Smooth muscle cell (in vitro differentiated cells): ENCODE measurements around the gene SLCO6A1. TPM values are rescaled to one million over a fixed set of nuclear protein-coding genes. Genes with fewer than 3 reads are reported as not detected.
"Not testable (repeated sequence)": the region's sequence is repeated elsewhere in the genome, so short reads cannot be mapped to it uniquely, and the experiment has no call there.

Source experiments
- DNase-seq: peaks from one replicate; lab custom pipeline; 2025; ENCODE audit not compliant: unreplicated experiment; lab: John Stamatoyannopoulos, UW
- H2AFZ ChIP-seq: fragments of 200-600 bp; sonication (generic); 2 replicates; pipeline ENCODE4 v1.6.0; 2016; ENCODE audit warnings: antibody characterized with exemption, low read depth, mild to moderate bottlenecking
- H3F3A ChIP-seq: fragments of 200-600 bp; sonication (generic); 2 replicates; pipeline ENCODE4 v1.6.0; 2017; ENCODE audit warnings: antibody characterized with exemption, low read depth
- H3K27ac ChIP-seq: fragments of 200-600 bp; sonication (generic); 2 replicates; pipeline ENCODE4 v1.5.1; 2016; ENCODE audit warnings: low read depth, mild to moderate bottlenecking
- H3K27me3 ChIP-seq: fragments of 200-600 bp; sonication (generic); 2 replicates; pipeline ENCODE4 v1.6.1; 2016; ENCODE audit warnings: low read depth, mild to moderate bottlenecking
- H3K36me3 ChIP-seq: fragments of 200-600 bp; sonication (generic); 2 replicates; pipeline ENCODE4 v1.5.1; 2016; ENCODE audit warnings: low read depth
- H3K4me1 ChIP-seq: fragments of 200-600 bp; sonication (generic); 2 replicates; pipeline ENCODE4 v1.5.1; 2016; ENCODE audit warnings: low read depth
- H3K4me2 ChIP-seq: fragments of 200-600 bp; sonication (generic); 2 replicates; pipeline ENCODE4 v1.6.0; 2016; ENCODE audit warnings: mild to moderate bottlenecking
- H3K4me3 ChIP-seq: fragments of 200-600 bp; sonication (generic); 2 replicates; pipeline ENCODE4 v1.5.1; 2016; ENCODE audit warnings: mild to moderate bottlenecking
- H3K79me2 ChIP-seq: fragments of 200-600 bp; sonication (generic); 2 replicates; pipeline ENCODE4 v1.6.0; 2016; ENCODE audit warnings: low read depth, mild to moderate bottlenecking
- H3K9ac ChIP-seq: fragments of 200-600 bp; sonication (generic); 2 replicates; pipeline ENCODE4 v1.6.0; 2016; ENCODE audit warnings: low read depth
- H3K9me3 ChIP-seq: fragments of 200-600 bp; sonication (generic); replicated peaks from 2 replicates; pipeline ENCODE4 v1.5.1; 2016; ENCODE audit warnings: low read depth
- H4K20me1 ChIP-seq: fragments of 200-600 bp; sonication (generic); 2 replicates; pipeline ENCODE4 v1.6.0; 2016; ENCODE audit warnings: low read depth
- WGBS: methylation state at CpG from one replicate; pipeline ENCODE4 v1.1.7; 2016; ENCODE audit warnings: low lambda C conversion rate; 5-methylcytosine and 5-hydroxymethylcytosine counted together
- polyA plus RNA-seq: library from polyadenylated mRNA; unstranded; fragments of >200 nt; fragmentation: Nextera tagmentation; extraction: Ambion mirVana; gene quantifications from 2 replicates; pipeline ENCODE4 v1.2.1, GENCODE V29; 2016
- total RNA-seq: library from RNA; depleted of rRNA; stranded (reverse); fragments of >200 nt; gene quantifications from 2 replicates; pipeline ENCODE4 v1.2.3, GENCODE V29; 2014
- TF ChIP-seq, protein P1 (sequence below): fragments of 200-600 bp; sonication (generic); IDR thresholded peaks from 2 replicates; pipeline ENCODE4 v1.5.1; 2017; ENCODE audit warnings: borderline replicate concordance, mild to moderate bottlenecking, antibody characterized with exemption; ENCODE audit not compliant: insufficient read depth, poor library complexity, severe bottlenecking

The SLCO6A1 gene
- total and polyA plus RNA-seq, 2 experiments from 2014 or later, result 0.31 to 0.70 TPM

DNA sequence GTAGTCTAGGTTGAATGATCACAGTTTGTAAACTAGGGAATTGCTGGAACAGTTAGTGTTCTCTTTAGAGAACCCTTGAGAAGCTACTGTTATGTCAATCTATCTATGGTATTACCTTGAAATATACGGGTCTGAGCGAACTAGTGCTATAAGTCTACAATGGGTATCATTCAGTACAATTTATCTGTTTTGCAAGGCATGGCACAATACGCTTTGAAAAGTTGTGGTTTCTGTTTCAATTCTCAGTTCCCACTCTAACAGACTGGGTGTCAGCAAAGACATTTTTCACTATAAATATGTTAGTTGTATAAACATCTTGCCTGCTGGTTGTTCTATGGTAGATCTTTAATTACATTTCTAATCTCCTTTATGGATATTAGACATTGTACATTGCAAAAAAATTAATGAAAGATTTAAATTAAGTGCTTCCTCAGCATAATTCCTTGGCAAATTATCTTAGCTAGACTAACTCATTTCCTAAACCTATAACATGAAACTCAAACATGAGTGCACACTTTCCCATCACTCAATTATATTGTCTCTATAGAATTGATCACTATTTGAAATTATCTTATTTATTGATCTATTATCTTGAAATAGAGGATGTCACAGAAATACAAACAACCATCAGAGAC, 24.9 kb upstream of the SLCO6A1 start:
- Histone ChIP-seq H2AFZ (no peak overlapping the region), H3K27me3 (no peaks in the 10 kb centered on the region), H3K4me2 (no peak overlapping the region), H3K79me2 (no peaks in the 10 kb centered on the region), H3K27ac (no peak overlapping the region), H4K20me1 (no peaks in the 10 kb centered on the region), H3F3A (no peaks in the 10 kb centered on the region), H3K9ac (no peak overlapping the region), H3K4me1 (no peaks in the 10 kb centered on the region), H3K36me3 (no peaks in the 10 kb centered on the region), H3K9me3 (no peaks in the 10 kb centered on the region), H3K4me3 (no peak overlapping the region)
- TF ChIP-seq, protein P1, sequence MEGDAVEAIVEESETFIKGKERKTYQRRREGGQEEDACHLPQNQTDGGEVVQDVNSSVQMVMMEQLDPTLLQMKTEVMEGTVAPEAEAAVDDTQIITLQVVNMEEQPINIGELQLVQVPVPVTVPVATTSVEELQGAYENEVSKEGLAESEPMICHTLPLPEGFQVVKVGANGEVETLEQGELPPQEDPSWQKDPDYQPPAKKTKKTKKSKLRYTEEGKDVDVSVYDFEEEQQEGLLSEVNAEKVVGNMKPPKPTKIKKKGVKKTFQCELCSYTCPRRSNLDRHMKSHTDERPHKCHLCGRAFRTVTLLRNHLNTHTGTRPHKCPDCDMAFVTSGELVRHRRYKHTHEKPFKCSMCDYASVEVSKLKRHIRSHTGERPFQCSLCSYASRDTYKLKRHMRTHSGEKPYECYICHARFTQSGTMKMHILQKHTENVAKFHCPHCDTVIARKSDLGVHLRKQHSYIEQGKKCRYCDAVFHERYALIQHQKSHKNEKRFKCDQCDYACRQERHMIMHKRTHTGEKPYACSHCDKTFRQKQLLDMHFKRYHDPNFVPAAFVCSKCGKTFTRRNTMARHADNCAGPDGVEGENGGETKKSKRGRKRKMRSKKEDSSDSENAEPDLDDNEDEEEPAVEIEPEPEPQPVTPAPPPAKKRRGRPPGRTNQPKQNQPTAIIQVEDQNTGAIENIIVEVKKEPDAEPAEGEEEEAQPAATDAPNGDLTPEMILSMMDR, result no peak
- DNase-seq, result no peak
- WGBS, result 79% methylated on average over 3 of the region's 3 CpGs

DNA sequence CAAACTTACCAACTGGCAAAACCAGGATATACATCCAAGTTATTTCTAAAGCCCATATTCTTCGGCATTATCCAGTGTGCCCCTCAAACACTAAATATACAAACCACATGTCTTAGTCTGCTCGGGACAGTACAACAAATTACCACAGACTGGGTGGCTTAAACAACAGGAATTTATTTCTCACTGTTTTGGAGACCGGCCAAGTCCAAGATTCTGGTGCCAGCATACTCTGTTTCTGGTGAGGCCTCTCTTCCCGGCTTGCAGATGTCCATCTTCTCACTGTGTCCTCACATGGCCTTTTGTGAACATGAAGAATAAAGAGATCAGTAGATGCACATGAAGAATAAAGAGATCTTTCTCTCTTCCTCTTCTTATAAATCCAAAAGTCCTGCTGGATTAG, 12.9 kb upstream of the SLCO6A1 start:
- no peaks in the 10 kb centered on the region for H3K9me3 ChIP-seq
- no peak for DNase-seq
- H3K4me2 ChIP-seq, result no peak overlapping the region
- no peaks in the 10 kb centered on the region for H3F3A ChIP-seq
- no peak overlapping the region for H3K4me3 ChIP-seq
- no peak overlapping the region for H3K9ac ChIP-seq
- no peaks in the 10 kb centered on the region for H4K20me1 ChIP-seq
- H2AFZ ChIP-seq, result no peak overlapping the region
- H3K27me3 ChIP-seq, result no peaks in the 10 kb centered on the region
- WGBS, result 46% methylated on average over 4 of the region's 4 CpGs
- no peaks in the 10 kb centered on the region for H3K4me1 ChIP-seq
- H3K27ac ChIP-seq, result no peak overlapping the region
- no peaks in the 10 kb centered on the region for H3K79me2 ChIP-seq
- no peaks in the 10 kb centered on the region for H3K36me3 ChIP-seq
- TF ChIP-seq, protein P1, result no peak

DNA sequence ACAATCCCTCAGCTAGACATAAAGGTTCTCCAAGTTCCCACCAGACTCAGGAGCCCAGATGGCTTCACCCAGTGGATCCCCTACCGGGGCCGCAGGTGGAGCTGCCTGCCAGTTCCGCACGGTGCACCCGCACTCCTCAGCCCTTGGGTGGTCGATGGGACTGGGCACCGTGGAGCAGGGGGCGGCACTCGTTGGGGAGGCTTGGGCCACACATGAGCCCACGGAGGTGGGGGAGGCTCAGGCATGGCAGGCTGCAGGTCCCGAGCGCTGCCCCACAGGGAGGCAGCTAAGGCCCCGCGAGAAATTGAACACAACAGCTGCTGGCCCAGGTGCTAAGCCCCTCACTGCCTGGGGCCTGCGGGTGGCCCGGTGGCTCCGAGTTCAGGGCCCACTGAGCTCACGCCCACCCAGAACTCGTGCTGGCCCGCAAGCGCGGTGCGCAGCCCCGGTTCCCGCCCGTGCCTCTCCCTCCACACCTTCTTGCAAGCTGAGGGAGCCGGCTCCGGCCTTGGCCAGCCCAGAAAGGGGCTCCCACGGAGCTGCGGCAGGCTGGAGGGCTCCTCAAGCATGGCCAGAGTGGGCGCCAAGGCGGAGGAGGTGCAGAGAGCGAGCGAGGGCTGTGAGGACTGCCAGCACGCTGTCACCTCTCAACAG, 7.4 kb downstream of the SLCO6A1 start:
- not testable (repeated sequence) for H3K9me3 ChIP-seq, H3F3A ChIP-seq

DNA sequence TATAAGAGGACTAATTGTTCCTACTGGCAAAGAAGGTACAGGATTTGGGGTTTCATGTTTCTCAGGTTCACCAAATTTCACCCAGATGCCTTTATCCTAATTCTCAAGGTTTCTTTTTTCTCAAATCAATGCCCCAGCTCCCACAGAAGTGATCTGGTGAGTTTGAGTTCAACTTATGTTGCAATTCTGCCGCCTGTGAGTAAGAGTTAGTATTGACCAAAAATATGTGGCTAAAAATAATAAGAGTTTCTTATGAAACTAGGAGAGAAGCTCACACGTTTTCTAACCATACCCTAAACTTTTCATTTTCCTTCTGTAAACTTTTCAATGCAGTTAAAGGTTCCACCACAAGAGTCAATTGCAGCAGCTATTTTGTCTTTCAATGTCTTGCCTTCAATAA, 15.1 kb downstream of the SLCO6A1 start:
- H3K79me2 ChIP-seq, result no peaks in the 10 kb centered on the region
- no peaks in the 10 kb centered on the region for H3K9me3 ChIP-seq
- no peaks in the 10 kb centered on the region for H4K20me1 ChIP-seq
- H3K4me2 ChIP-seq, result no peak overlapping the region
- WGBS, result 53% methylated on average over 2 of the region's 2 CpGs
- H3K27ac ChIP-seq, result no peak overlapping the region
- no peaks in the 10 kb centered on the region for H3K4me1 ChIP-seq
- H3K27me3 ChIP-seq, result no peaks in the 10 kb centered on the region
- no peak overlapping the region for H3K4me3 ChIP-seq
- DNase-seq, result no peak
- H2AFZ ChIP-seq, result no peak overlapping the region
- TF ChIP-seq, protein P1, result no peak
- no peaks in the 10 kb centered on the region for H3K36me3 ChIP-seq
- no peak overlapping the region for H3K9ac ChIP-seq
- no peaks in the 10 kb centered on the region for H3F3A ChIP-seq

More for the DNA sequence above, 7.4 kb downstream of the SLCO6A1 start:
- 97% methylated on average over 35 of the region's 35 CpGs for WGBS
- DNase-seq, H3K4me1 ChIP-seq, H3K9ac ChIP-seq, H3K4me3 ChIP-seq, H3K27me3 ChIP-seq, H2AFZ ChIP-seq, H4K20me1 ChIP-seq, H3K36me3 ChIP-seq, H3K79me2 ChIP-seq, H3K4me2 ChIP-seq, H3K27ac ChIP-seq: not testable (repeated sequence)
